MM.1S (cell line): ENCODE data around the gene TMEM248.
"Not testable (repeated sequence)": the region's sequence is repeated elsewhere in the genome, so short reads cannot be mapped to it uniquely, and the experiment has no call there.

Experiments used
- EZH2 ChIP-seq: fragments of 300-600 bp; sonication (generic); optimal IDR thresholded peaks from 2 replicates; pipeline ENCODE3; 2017; ENCODE audit warnings: low read depth, mild to moderate bottlenecking, antibody characterized with exemption, low read length, mixed read lengths
- EZH2phosphoT487 ChIP-seq: fragments of 300-600 bp; sonication (generic); IDR thresholded peaks from 2 replicates; pipeline ENCODE4 v1.6.1; 2018; ENCODE audit warnings: antibody characterized with exemption, low read length
- TF ChIP-seq, protein P1 (sequence below): fragments of 300-600 bp; sonication (generic); IDR thresholded peaks from 2 replicates; pipeline ENCODE4 v1.5.1; 2016; ENCODE audit warnings: antibody characterized with exemption, low read length, mixed read lengths

- TF ChIP-seq, protein P1, sequence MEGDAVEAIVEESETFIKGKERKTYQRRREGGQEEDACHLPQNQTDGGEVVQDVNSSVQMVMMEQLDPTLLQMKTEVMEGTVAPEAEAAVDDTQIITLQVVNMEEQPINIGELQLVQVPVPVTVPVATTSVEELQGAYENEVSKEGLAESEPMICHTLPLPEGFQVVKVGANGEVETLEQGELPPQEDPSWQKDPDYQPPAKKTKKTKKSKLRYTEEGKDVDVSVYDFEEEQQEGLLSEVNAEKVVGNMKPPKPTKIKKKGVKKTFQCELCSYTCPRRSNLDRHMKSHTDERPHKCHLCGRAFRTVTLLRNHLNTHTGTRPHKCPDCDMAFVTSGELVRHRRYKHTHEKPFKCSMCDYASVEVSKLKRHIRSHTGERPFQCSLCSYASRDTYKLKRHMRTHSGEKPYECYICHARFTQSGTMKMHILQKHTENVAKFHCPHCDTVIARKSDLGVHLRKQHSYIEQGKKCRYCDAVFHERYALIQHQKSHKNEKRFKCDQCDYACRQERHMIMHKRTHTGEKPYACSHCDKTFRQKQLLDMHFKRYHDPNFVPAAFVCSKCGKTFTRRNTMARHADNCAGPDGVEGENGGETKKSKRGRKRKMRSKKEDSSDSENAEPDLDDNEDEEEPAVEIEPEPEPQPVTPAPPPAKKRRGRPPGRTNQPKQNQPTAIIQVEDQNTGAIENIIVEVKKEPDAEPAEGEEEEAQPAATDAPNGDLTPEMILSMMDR: not testable (repeated sequence)
- TF ChIP-seq EZH2, EZH2phosphoT487: not testable (repeated sequence)
Measured at GRCh38 chr7:66880577-66880976, 40.4 kb upstream of the TMEM248 start.
